SU-DHL-6 (cell line): ENCODE measurements around the gene TTC4.

Source experiments
- CTCF ChIP-seq: fragments of 200-600 bp; sonication (generic); IDR thresholded peaks from one replicate; pipeline ENCODE4 v1.5.1; 2017; ENCODE audit warnings: antibody characterized with exemption, mild to moderate bottlenecking, low read length, moderate library complexity; ENCODE audit not compliant: insufficient read depth, poor library complexity, severe bottlenecking
- EZH2phosphoT487 ChIP-seq: fragments of 200-600 bp; sonication (generic), shearing (Covaris generic); conservative IDR thresholded peaks from 2 replicates; pipeline ENCODE4 v1.6.1; 2018; ENCODE audit warnings: mild to moderate bottlenecking, antibody characterized with exemption, low read length, moderate library complexity, mixed read lengths

GRCh38 chr1:54750596-54750995 is 34.9 kb downstream of the TTC4 start:
- no peak for TF ChIP-seq CTCF
- no peak for TF ChIP-seq EZH2phosphoT487
